Keratinocyte (primary cell): ENCODE measurements around the gene ESF1. TPM values are rescaled to one million over a fixed set of nuclear protein-coding genes. Genes with fewer than 3 reads are reported as not detected.

Experiments
- DNase-seq: peaks from one replicate; pipeline ENCODE4 v3.0.0-alpha.2; 2011; ENCODE audit warnings: low read depth, missing footprints, low spot score
- FAIRE-seq: peaks from 2 replicates; lab custom pipeline; 2011; peaks lifted over from hg19 to GRCh38; lab: Jason Lieb, UNC
- H2AFZ ChIP-seq: 2 replicates; pipeline ENCODE4 v1.6.0; 2012; ENCODE audit warnings: low read length, control low read depth, inconsistent platforms; ENCODE audit not compliant: control insufficient read depth
- H3K27ac ChIP-seq: 2 replicates; pipeline ENCODE4 v1.5.1; 2011; ENCODE audit warnings: low read length; ENCODE audit not compliant: control insufficient read depth, insufficient read depth
- H3K27me3 ChIP-seq: 3 replicates; pipeline ENCODE4 v1.6.0; 2011; ENCODE audit warnings: low read length; ENCODE audit not compliant: control insufficient read depth, insufficient read depth; ENCODE audit errors: extremely low read depth
- H3K36me3 ChIP-seq, 2 experiments: 2 replicates in 1 of 2; 3 replicates in 1 of 2; pipeline ENCODE4 v1.5.1; 2011; ENCODE audit warnings: low read length in 2 of 2, mild to moderate bottlenecking in 1 of 2; ENCODE audit not compliant: control insufficient read depth in 2 of 2, insufficient read depth in 2 of 2; ENCODE audit errors: extremely low read depth in 1 of 2
- H3K4me1 ChIP-seq: 3 replicates; pipeline ENCODE4 v1.5.1; 2011; ENCODE audit warnings: low read length; ENCODE audit not compliant: control insufficient read depth, insufficient read depth; ENCODE audit errors: extremely low read depth
- H3K4me2 ChIP-seq: 3 replicates; pipeline ENCODE4 v1.6.0; 2011; ENCODE audit warnings: low read depth, low read length; ENCODE audit not compliant: control insufficient read depth, insufficient read depth; ENCODE audit errors: extremely low read depth
- H3K4me3 ChIP-seq, 3 experiments: fragments of 200-600 bp in 1 of 3; sonication (generic) in 1 of 3; 2 replicates in 2 of 3; 3 replicates in 1 of 3; pipeline ENCODE4 v1.5.1; 2011 to 2016; ENCODE audit warnings: low read length in 3 of 3, mild to moderate bottlenecking in 3 of 3, control low read depth in 2 of 3, inconsistent platforms in 1 of 3, low read depth in 1 of 3, mixed read lengths in 1 of 3, mixed run types in 1 of 3, moderate library complexity in 1 of 3; ENCODE audit not compliant: control insufficient read depth in 2 of 3, insufficient read depth in 2 of 3; ENCODE audit errors: extremely low read depth in 1 of 3
- H3K79me2 ChIP-seq: 2 replicates; pipeline ENCODE4 v1.6.0; 2012; ENCODE audit warnings: low read length; ENCODE audit not compliant: control insufficient read depth, insufficient read depth
- H3K9ac ChIP-seq: 3 replicates; pipeline ENCODE4 v1.6.0; 2011; ENCODE audit warnings: low read length; ENCODE audit not compliant: control insufficient read depth, insufficient read depth; ENCODE audit errors: extremely low read depth
- H3K9me1 ChIP-seq: 3 replicates; pipeline ENCODE4 v1.6.0; 2011; ENCODE audit warnings: low read length; ENCODE audit not compliant: control insufficient read depth, insufficient read depth; ENCODE audit errors: extremely low read depth
- H3K9me3 ChIP-seq: 2 replicates; pipeline ENCODE4 v1.5.1; 2012; ENCODE audit warnings: low read depth, low read length; ENCODE audit not compliant: control insufficient read depth
- H4K20me1 ChIP-seq: 3 replicates; pipeline ENCODE4 v1.6.0; 2011; ENCODE audit warnings: low read length; ENCODE audit not compliant: control insufficient read depth, insufficient read depth; ENCODE audit errors: extremely low read depth
- CTCF ChIP-seq, 3 experiments: IDR thresholded peaks in 1 of 3; conservative IDR thresholded peaks in 1 of 3; optimal IDR thresholded peaks in 1 of 3; 2 replicates in 2 of 3; 3 replicates in 1 of 3; pipeline versions ENCODE3 to v1.5.1; 2011; ENCODE audit warnings: low read length in 3 of 3, mild to moderate bottlenecking in 3 of 3, moderate library complexity in 2 of 3, control low read depth in 1 of 3, inconsistent platforms in 1 of 3; ENCODE audit not compliant: insufficient read depth in 2 of 3; ENCODE audit errors: extremely low read depth in 1 of 3
- EZH2 ChIP-seq: IDR thresholded peaks from one replicate; pipeline ENCODE4 v1.6.1; 2012; ENCODE audit warnings: inconsistent platforms, mild to moderate bottlenecking, low read length, moderate library complexity
- dilution Hi-C: fragments of 300-500 bp; cut with MboI; formaldehyde crosslinking; loops from one replicate; pipeline ENCODE4 v1.7.0; 2020; ENCODE audit warnings: low sequenced_read_pairs; ENCODE audit not compliant: extremely low pct_ligation_motif_present
- polyA plus RNA-seq, 5 experiments: library from polyadenylated mRNA; depleted of rRNA in 3 of 5; stranded (reverse) in 3 of 5; stranded (forward) in 1 of 5; unstranded in 1 of 5; fragments of >200 nt; gene quantifications; 1 replicate in 1 of 5; 2 replicates in 3 of 5; 3 replicates in 1 of 5; pipeline versions ENCODE4 v1.2.1 to v1.2.3, GENCODE V29; 2011 to 2012; ENCODE audit warnings: missing spikeins in 2 of 5, low read depth in 1 of 5, low replicate concordance in 1 of 5

Gene ESF1
- polyA plus RNA-seq, 1 donor (not counting 4 experiments of a cell fraction or from before 2014, with no cell fraction given), result 10.8 TPM

DNA sequence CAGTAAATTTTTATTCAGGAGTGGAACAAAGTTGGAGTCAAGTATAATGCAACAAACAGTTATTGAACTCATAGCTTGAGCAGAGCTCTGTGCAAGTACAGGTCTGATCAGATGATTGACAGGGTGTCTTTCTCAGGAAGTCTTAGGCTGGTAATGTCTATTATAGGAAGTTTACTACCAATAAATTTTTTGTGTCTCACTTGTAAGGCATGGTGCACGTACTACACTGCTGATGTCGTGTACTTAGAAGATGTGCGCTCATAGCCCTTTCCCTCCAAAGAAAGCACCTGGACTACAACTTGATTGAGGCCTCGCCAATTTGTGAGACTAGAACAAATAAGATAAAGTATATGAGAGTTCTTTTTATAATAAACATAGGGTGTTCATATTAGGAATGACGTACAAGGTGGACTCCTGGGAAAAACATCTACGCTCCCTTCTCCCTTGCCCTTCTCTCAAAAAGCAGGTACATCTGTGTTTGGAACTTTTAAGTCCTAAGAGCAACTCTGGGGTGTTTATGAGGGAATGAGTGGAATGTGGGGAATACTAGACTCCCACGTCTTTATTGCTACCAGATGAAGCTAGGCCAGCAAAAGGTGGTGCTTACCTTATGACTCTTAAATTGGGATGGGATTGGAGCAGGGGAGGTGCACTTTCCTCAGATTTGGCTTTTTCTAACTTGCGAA, 1.6 kb upstream of the ESF1 start:
- TF ChIP-seq EZH2 (no peak), CTCF (optimal IDR thresholded peaks at IDR 0.05 in 1 of 3, IDR thresholded peaks at IDR 0.05 in 1 of 3, conservative IDR thresholded peaks at IDR 0.05 in 1 of 3; ENCODE audit: extremely low read depth in 1 of 3, insufficient read depth in 2 of 3, low read length in 3 of 3) (no peak)
- FAIRE-seq (peak; percentile 17), DNase-seq (no peak)
- Histone ChIP-seq H3K4me3 (peak overlapping the region; percentile 78 to 98 (median 83)), H3K4me2 (peak overlapping the region; percentile 89), H3K27me3 (no peaks in the 10 kb centered on the region), H3K27ac (peak overlapping the region; percentile 71), H3K79me2 (peaks cover 60% of the 10 kb centered on the region), H3K36me3 (peaks cover 11 to 13% of the 10 kb centered on the region in 2 experiments), H3K9me3 (no peaks in the 10 kb centered on the region), H2AFZ (no peak overlapping the region), H3K4me1 (peaks cover 15% of the 10 kb centered on the region), H4K20me1 (no peaks in the 10 kb centered on the region), H3K9ac (peak overlapping the region; percentile 81), H3K9me1 (no peaks in the 10 kb centered on the region)
- dilution Hi-C loops, result no loop called here

GRCh38 chr20:13784271-13784892, 337 bp downstream of the ESF1 start:
- Histone ChIP-seq H3K9me3 (no peaks in the 10 kb centered on the region), H3K9ac (peak overlapping the region; percentile 81), H3K79me2 (peaks cover 71% of the 10 kb centered on the region), H3K4me3 (peak overlapping the region; percentile 78 to 98 (median 83)), H3K4me1 (peaks cover 15% of the 10 kb centered on the region), H4K20me1 (no peaks in the 10 kb centered on the region), H2AFZ (peak overlapping the region; percentile 36), H3K4me2 (peak overlapping the region; percentile 89), H3K9me1 (no peaks in the 10 kb centered on the region), H3K36me3 (peaks cover 5% of the 10 kb centered on the region in 2 experiments), H3K27ac (peak overlapping the region; percentile 71), H3K27me3 (no peaks in the 10 kb centered on the region)
- TF ChIP-seq EZH2 (no peak), CTCF (optimal IDR thresholded peaks at IDR 0.05 in 1 of 3, IDR thresholded peaks at IDR 0.05 in 1 of 3, conservative IDR thresholded peaks at IDR 0.05 in 1 of 3; ENCODE audit: extremely low read depth in 1 of 3, insufficient read depth in 2 of 3, low read length in 3 of 3) (no peak)
- DNase-seq (no peak), FAIRE-seq (no peak)
- dilution Hi-C loops, result no loop called here
